Measurements from ENCODE around the gene APOL6.
"Not testable (repeated sequence)": the region's sequence is repeated elsewhere in the genome, so short reads cannot be mapped to it uniquely, and the experiment has no call there.

Gene APOL6

GRCh38 chr22:35617137-35617755 is 31.0 kb upstream of the APOL6 start, which contains the start of gene MB:
Gene MB (minus strand): TSS chr22:35617329. CDS start chr22:35617257, 72 bp downstream.
- DNase-seq (ENCODE audit: low spot score): no peak

GRCh38 chr22:35618427-35619223 is 29.6 kb upstream of the APOL6 start:
- DNase-seq (ENCODE audit: low spot score): no peak

- no peak for DNase-seq (ENCODE audit: low spot score)
These were observed 28.7 kb upstream of the APOL6 start for GRCh38 chr22:35619336-35620094.

GRCh38 chr22:35620624-35621251 is 27.5 kb upstream of the APOL6 start:
- no peak for DNase-seq (ENCODE audit: low spot score)

- DNase-seq (ENCODE audit: low spot score): no peak
These were observed 26.8 kb upstream of the APOL6 start for GRCh38 chr22:35621451-35621850.

- DNase-seq (ENCODE audit: low spot score): no peak
These were observed 25.9 kb upstream of the APOL6 start for GRCh38 chr22:35622191-35622913.

GRCh38 chr22:35623885-35624284 is 24.4 kb upstream of the APOL6 start:
- DNase-seq (ENCODE audit: low spot score): not testable (repeated sequence)

GRCh38 chr22:35624547-35624946 is 23.7 kb upstream of the APOL6 start:
- no peak for DNase-seq (ENCODE audit: low spot score)

- DNase-seq (ENCODE audit: low spot score): no peak
These were observed 22.3 kb upstream of the APOL6 start for GRCh38 chr22:35625763-35626432.

- DNase-seq (ENCODE audit: low spot score): peak; percentile 67
These were observed 20.8 kb upstream of the APOL6 start for GRCh38 chr22:35627267-35628041.

- DNase-seq (ENCODE audit: low spot score): no peak
These were observed 19.5 kb upstream of the APOL6 start for GRCh38 chr22:35628732-35629131.

- DNase-seq (ENCODE audit: low spot score): peak; percentile 77
These were observed 18.6 kb upstream of the APOL6 start for GRCh38 chr22:35629406-35630216.

GRCh38 chr22:35630387-35630793 is 17.9 kb upstream of the APOL6 start:
- DNase-seq (ENCODE audit: low spot score): no peak

GRCh38 chr22:35630891-35631290 is 17.4 kb upstream of the APOL6 start:
- no peak for DNase-seq (ENCODE audit: low spot score)

- DNase-seq (ENCODE audit: low spot score): peak; percentile 33
These were observed 16.6 kb upstream of the APOL6 start for GRCh38 chr22:35631597-35631996.

- DNase-seq (ENCODE audit: low spot score): no peak
These were observed 15.3 kb upstream of the APOL6 start for GRCh38 chr22:35632935-35633334.

GRCh38 chr22:35633520-35633919 is 14.7 kb upstream of the APOL6 start:
- DNase-seq (ENCODE audit: low spot score): no peak

GRCh38 chr22:35634015-35634414 is 14.2 kb upstream of the APOL6 start:
- no peak for DNase-seq (ENCODE audit: low spot score)

GRCh38 chr22:35634943-35635540 is 13.2 kb upstream of the APOL6 start:
- no peak for DNase-seq (ENCODE audit: low spot score)

Data from kidney capillary endothelial cell (primary cell).